ENCODE results near the gene RAB26. TPM values are rescaled to one million over a fixed set of nuclear protein-coding genes. Genes with fewer than 3 reads are reported as not detected.
A peak's percentile ranks its signal among the peaks of the same experiment; 100 is the strongest.

RAB26 gene
- polyA plus RNA-seq, 2 donors: 1.1 to 4.7 TPM

- no peaks in the 10 kb centered on the region for H3K9me3 ChIP-seq (ENCODE audit: control insufficient read depth in 2 of 2, insufficient read depth in 1 of 2, low read depth in 1 of 2, low read length in 1 of 2)
- no peak overlapping the region for H3K27ac ChIP-seq (ENCODE audit: low read depth in 2 of 2, low read length in 1 of 2)
- H3K4me3 ChIP-seq (ENCODE audit: low read depth in 1 of 2, low read length in 2 of 2): no peak overlapping the region
- H3K36me3 ChIP-seq (ENCODE audit: control insufficient read depth in 2 of 2, insufficient read depth in 2 of 2, low read length in 1 of 2): peaks cover 5 to 45% of the 10 kb centered on the region in 2 donors
- H3K27me3 ChIP-seq (ENCODE audit: control insufficient read depth in 1 of 2, insufficient read depth in 2 of 2, low read length in 2 of 2): no peaks in the 10 kb centered on the region
- 84 to 92% methylated on average over 17 of the region's 17 CpGs for WGBS, 2 donors
- H3K4me1 ChIP-seq (ENCODE audit: control insufficient read depth in 2 of 2, insufficient read depth in 2 of 2, low read length in 1 of 2): peaks cover 3 to 24% of the 10 kb centered on the region in 2 donors
Observed at GRCh38 chr16:2166263-2167067, 18.0 kb downstream of the RAB26 start.

- 80 to 93% methylated on average over 18 of the region's 18 CpGs for WGBS, 2 donors
- peaks cover 5 to 51% of the 10 kb centered on the region in 2 donors for H3K36me3 ChIP-seq (ENCODE audit: control insufficient read depth in 2 of 2, insufficient read depth in 2 of 2, low read length in 1 of 2)
- H3K9me3 ChIP-seq (ENCODE audit: control insufficient read depth in 2 of 2, insufficient read depth in 1 of 2, low read depth in 1 of 2, low read length in 1 of 2): no peaks in the 10 kb centered on the region
- no peak overlapping the region for H3K4me3 ChIP-seq (ENCODE audit: low read depth in 1 of 2, low read length in 2 of 2)
- H3K4me1 ChIP-seq (ENCODE audit: control insufficient read depth in 2 of 2, insufficient read depth in 2 of 2, low read length in 1 of 2): peaks cover 3 to 17% of the 10 kb centered on the region in 2 donors
- no peak overlapping the region for H3K27ac ChIP-seq (ENCODE audit: low read depth in 2 of 2, low read length in 1 of 2)
- H3K27me3 ChIP-seq (ENCODE audit: control insufficient read depth in 1 of 2, insufficient read depth in 2 of 2, low read length in 2 of 2): no peaks in the 10 kb centered on the region
Observed at GRCh38 chr16:2167068-2167638, 18.7 kb downstream of the RAB26 start.

- H3K36me3 ChIP-seq (ENCODE audit: control insufficient read depth in 2 of 2, insufficient read depth in 2 of 2, low read length in 1 of 2): peaks cover 17 to 73% of the 10 kb centered on the region in 2 donors
- H3K27me3 ChIP-seq (ENCODE audit: control insufficient read depth in 1 of 2, insufficient read depth in 2 of 2, low read length in 2 of 2): no peaks in the 10 kb centered on the region
- 78 to 84% methylated on average over 17 to 18 of the region's 18 CpGs for WGBS, 2 donors
- peak overlapping the region in 1 of 2 donors; percentile 35 for H3K4me3 ChIP-seq (ENCODE audit: low read depth in 1 of 2, low read length in 2 of 2)
- peaks cover 0 to 2% of the 10 kb centered on the region in 2 donors for H3K4me1 ChIP-seq (ENCODE audit: control insufficient read depth in 2 of 2, insufficient read depth in 2 of 2, low read length in 1 of 2)
- no peaks in the 10 kb centered on the region for H3K9me3 ChIP-seq (ENCODE audit: control insufficient read depth in 2 of 2, insufficient read depth in 1 of 2, low read depth in 1 of 2, low read length in 1 of 2)
- H3K27ac ChIP-seq (ENCODE audit: low read depth in 2 of 2, low read length in 1 of 2): peak overlapping the region in 1 of 2 donors; percentile 61
Observed at GRCh38 chr16:2170080-2170479, 21.7 kb downstream of the RAB26 start.

- WGBS, 2 donors: 84 to 87% methylated on average over 46 to 47 of the region's 47 CpGs
- Histone ChIP-seq H3K4me1 (ENCODE audit: control insufficient read depth in 2 of 2, insufficient read depth in 2 of 2, low read length in 1 of 2) (peaks cover 0 to 6% of the 10 kb centered on the region in 2 donors), H3K27ac (ENCODE audit: low read depth in 2 of 2, low read length in 1 of 2) (no peak overlapping the region), H3K36me3 (ENCODE audit: control insufficient read depth in 2 of 2, insufficient read depth in 2 of 2, low read length in 1 of 2) (peaks cover 19 to 75% of the 10 kb centered on the region in 2 donors), H3K9me3 (ENCODE audit: control insufficient read depth in 2 of 2, insufficient read depth in 1 of 2, low read depth in 1 of 2, low read length in 1 of 2) (no peaks in the 10 kb centered on the region), H3K4me3 (ENCODE audit: low read depth in 1 of 2, low read length in 2 of 2) (peak overlapping the region in 1 of 2 donors; percentile 35), H3K27me3 (ENCODE audit: control insufficient read depth in 1 of 2, insufficient read depth in 2 of 2, low read length in 2 of 2) (no peaks in the 10 kb centered on the region)
Observed at GRCh38 chr16:2170587-2171435, 22.4 kb downstream of the RAB26 start.

GRCh38 chr16:2171601-2172178, 23.3 kb downstream of the RAB26 start:
- no peak overlapping the region for H3K4me3 ChIP-seq (ENCODE audit: low read depth in 1 of 2, low read length in 2 of 2)
- no peaks in the 10 kb centered on the region for H3K9me3 ChIP-seq (ENCODE audit: control insufficient read depth in 2 of 2, insufficient read depth in 1 of 2, low read depth in 1 of 2, low read length in 1 of 2)
- peaks cover 0 to 13% of the 10 kb centered on the region in 2 donors for H3K4me1 ChIP-seq (ENCODE audit: control insufficient read depth in 2 of 2, insufficient read depth in 2 of 2, low read length in 1 of 2)
- no peak overlapping the region for H3K27ac ChIP-seq (ENCODE audit: low read depth in 2 of 2, low read length in 1 of 2)
- WGBS, 2 donors: 91 to 94% methylated on average over 28 of the region's 28 CpGs
- peaks cover 21 to 76% of the 10 kb centered on the region in 2 donors for H3K36me3 ChIP-seq (ENCODE audit: control insufficient read depth in 2 of 2, insufficient read depth in 2 of 2, low read length in 1 of 2)
- no peaks in the 10 kb centered on the region for H3K27me3 ChIP-seq (ENCODE audit: control insufficient read depth in 1 of 2, insufficient read depth in 2 of 2, low read length in 2 of 2)

- Histone ChIP-seq H3K27ac (ENCODE audit: low read depth in 2 of 2, low read length in 1 of 2) (no peak overlapping the region), H3K36me3 (ENCODE audit: control insufficient read depth in 2 of 2, insufficient read depth in 2 of 2, low read length in 1 of 2) (peaks cover 21 to 80% of the 10 kb centered on the region in 2 donors)
Observed at GRCh38 chr16:2172688-2173335, 24.4 kb downstream of the RAB26 start.

GRCh38 chr16:2173366-2173765, 24.9 kb downstream of the RAB26 start:
- Histone ChIP-seq H3K4me3 (ENCODE audit: low read depth in 1 of 2, low read length in 2 of 2) (no peak overlapping the region), H3K4me1 (ENCODE audit: control insufficient read depth in 2 of 2, insufficient read depth in 2 of 2, low read length in 1 of 2) (peaks cover 0 to 13% of the 10 kb centered on the region in 2 donors), H3K27ac (ENCODE audit: low read depth in 2 of 2, low read length in 1 of 2) (no peak overlapping the region), H3K27me3 (ENCODE audit: control insufficient read depth in 1 of 2, insufficient read depth in 2 of 2, low read length in 2 of 2) (peaks cover 0 to 2% of the 10 kb centered on the region in 2 donors), H3K9me3 (ENCODE audit: control insufficient read depth in 2 of 2, insufficient read depth in 1 of 2, low read depth in 1 of 2, low read length in 1 of 2) (peaks cover 0 to 1% of the 10 kb centered on the region in 2 donors), H3K36me3 (ENCODE audit: control insufficient read depth in 2 of 2, insufficient read depth in 2 of 2, low read length in 1 of 2) (peaks cover 21 to 74% of the 10 kb centered on the region in 2 donors)
- WGBS, 2 donors: 90 to 91% methylated on average over 14 of the region's 14 CpGs

More at GRCh38 chr16:2172688-2173335, 24.4 kb downstream of the RAB26 start:
- Histone ChIP-seq H3K9me3 (ENCODE audit: control insufficient read depth in 2 of 2, insufficient read depth in 1 of 2, low read depth in 1 of 2, low read length in 1 of 2) (no peaks in the 10 kb centered on the region), H3K4me1 (ENCODE audit: control insufficient read depth in 2 of 2, insufficient read depth in 2 of 2, low read length in 1 of 2) (peaks cover 0 to 13% of the 10 kb centered on the region in 2 donors), H3K4me3 (ENCODE audit: low read depth in 1 of 2, low read length in 2 of 2) (no peak overlapping the region), H3K27me3 (ENCODE audit: control insufficient read depth in 1 of 2, insufficient read depth in 2 of 2, low read length in 2 of 2) (no peaks in the 10 kb centered on the region)
- WGBS, 2 donors: 90 to 91% methylated on average over 29 of the region's 29 CpGs

- Histone ChIP-seq H3K27ac (ENCODE audit: low read depth in 2 of 2, low read length in 1 of 2) (no peak overlapping the region), H3K4me3 (ENCODE audit: low read depth in 1 of 2, low read length in 2 of 2) (no peak overlapping the region), H3K27me3 (ENCODE audit: control insufficient read depth in 1 of 2, insufficient read depth in 2 of 2, low read length in 2 of 2) (peaks cover 0 to 2% of the 10 kb centered on the region in 2 donors), H3K9me3 (ENCODE audit: control insufficient read depth in 2 of 2, insufficient read depth in 1 of 2, low read depth in 1 of 2, low read length in 1 of 2) (peaks cover 0 to 3% of the 10 kb centered on the region in 2 donors), H3K4me1 (ENCODE audit: control insufficient read depth in 2 of 2, insufficient read depth in 2 of 2, low read length in 1 of 2) (peaks cover 2 to 13% of the 10 kb centered on the region in 2 donors), H3K36me3 (ENCODE audit: control insufficient read depth in 2 of 2, insufficient read depth in 2 of 2, low read length in 1 of 2) (peaks cover 21 to 70% of the 10 kb centered on the region in 2 donors)
- WGBS, 2 donors: 87 to 96% methylated on average over 4 of the region's 4 CpGs
Observed at GRCh38 chr16:2173916-2174315, 25.5 kb downstream of the RAB26 start.
